HG03159 (cell line): ENCODE results near the gene CEP128.
A peak's percentile ranks its signal among the peaks of the same experiment; 100 is the strongest.

Experiments
- ATAC-seq: cut with Tn5 transposase; IDR thresholded peaks from one replicate; pipeline ENCODE4 v1.9.1; 2021; ENCODE audit warnings: mild to moderate bottlenecking, moderate library complexity; ENCODE audit not compliant: unreplicated experiment

The CEP128 gene

DNA sequence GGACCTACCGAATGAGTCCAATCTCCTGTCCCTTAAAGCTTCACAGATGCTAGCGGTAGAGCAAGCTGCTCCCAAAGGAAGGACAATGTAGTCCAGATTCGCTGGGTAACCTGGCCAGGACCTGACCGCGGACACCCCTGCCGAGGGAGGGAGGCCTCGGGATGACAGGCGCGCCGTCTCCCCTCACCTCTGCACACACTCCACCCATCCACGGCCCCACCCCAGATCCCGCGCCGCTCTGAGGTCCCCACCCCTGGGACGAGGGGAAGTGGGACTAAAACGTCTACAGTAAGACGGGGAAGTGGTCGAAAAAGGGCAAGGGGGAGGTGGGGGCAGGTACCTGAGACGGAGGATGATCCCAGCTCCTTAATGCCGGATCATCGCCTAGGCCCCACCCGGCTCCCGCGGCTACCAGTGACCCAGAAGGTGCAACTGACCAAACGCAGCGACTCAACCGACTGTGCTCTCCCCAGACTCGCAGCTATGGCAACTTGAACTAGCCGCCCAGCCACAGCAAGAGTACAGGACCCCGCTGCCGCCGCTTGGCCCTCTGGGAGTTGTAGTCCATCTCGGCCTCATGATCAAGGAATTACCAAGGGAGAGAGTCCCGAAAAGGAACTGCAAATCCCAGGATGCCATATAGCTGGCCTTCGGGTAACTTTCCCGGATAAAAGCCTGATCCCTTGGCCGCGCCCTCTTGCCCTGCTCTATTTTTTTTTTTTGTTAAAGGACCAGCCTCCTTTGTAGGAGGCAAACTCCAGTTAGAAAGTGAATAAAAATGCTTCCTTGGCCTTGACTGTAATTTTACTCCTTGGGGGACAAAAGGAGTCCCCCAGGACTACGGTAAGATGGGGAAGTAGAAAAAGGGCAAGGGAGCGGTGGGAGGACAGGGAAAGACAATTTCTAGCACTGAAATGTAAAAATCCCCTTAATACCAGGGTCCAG is at the start of gene CEP128:
Gene CEP128 (minus strand): TSS at position 498 of the 945 bp plus-strand sequence.
- ATAC-seq, result peak; percentile 98

DNA sequence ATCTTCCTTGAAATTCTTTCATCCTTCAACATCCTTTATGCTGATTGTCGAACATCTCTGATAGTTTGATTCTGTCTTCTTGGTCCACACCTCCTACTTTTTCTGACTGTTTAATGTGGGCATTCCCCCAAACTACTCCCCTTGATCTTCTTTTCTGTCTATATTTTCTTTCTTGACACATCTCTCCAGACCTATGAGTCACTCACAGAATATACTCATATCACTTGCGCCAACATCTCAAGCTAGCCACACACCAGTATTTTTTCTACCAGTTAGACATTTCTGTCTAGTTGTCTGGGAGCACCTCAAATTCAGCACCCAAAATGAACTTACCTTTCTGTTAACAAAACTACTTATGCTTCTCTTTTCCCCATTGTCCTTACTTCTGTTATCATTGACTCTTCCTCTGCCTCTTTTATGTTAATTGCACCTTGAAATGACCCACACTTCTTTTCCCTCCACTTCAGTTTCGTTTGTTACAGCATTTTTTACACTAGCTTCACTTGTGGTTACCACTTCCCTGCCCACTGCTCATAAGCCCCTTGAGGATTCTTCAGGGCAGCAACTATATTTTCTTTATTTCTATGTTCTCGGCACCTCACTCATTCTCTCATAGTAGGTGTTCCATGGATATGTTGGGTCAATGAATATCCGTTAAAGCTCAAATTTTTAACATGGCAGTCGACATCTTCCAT is 47.3 kb upstream of the CEP128 start:
- peak; percentile 55 for ATAC-seq

DNA sequence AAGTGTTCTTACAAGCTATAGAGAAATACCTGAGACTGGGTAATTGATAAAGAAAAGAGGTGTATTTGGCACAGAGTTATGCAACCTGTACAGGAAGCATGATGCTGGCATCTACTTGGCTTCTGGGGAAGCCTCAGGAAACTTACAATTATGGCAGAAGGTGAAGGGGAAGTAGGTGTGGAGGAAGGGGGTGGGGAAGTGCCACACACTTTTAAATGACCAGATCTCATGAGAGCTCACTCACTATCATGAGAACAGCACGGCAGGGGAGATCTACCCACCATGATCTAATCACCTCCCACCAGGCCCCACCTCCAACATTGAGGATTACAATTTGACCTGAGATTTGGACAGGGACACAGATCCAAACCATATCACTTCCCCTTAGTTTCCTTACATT is 46.7 kb upstream of the CEP128 start:
- ATAC-seq, result no peak

DNA sequence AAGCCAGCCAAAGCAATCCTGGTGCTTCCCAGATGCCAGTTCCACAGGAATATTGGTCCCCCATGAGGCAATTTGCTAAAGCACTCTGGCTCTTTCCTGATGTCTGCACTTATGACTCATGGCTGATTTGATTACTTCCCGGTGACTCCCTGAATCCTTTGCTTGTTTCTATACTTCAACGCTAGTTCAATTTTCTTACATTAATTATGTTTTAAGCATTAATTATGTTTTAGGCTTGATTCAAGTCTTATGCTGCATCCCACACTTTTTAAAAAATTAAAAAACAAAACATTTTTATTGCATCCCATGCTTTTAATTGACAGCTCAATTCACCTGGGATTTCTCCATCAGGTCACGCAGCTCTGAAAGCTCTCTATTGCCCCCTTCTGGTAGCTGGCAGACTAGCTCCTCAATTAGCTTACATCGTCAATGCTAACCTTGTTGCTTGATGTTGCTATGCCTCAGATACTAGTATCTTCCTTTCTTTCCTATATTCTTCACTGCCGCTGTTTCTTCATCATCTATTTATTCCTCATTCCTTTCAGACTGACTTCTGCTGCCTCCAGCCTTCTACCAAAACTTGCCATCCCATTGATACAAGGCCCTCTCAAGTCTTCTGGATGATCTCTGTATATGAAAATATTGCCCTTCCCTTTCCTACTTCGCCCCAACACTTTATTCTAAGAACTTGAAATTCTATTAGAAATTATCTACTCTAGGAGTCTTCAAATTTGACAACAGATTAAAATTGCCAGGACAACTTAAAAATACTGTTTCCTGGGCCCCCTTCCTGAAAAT is 45.9 kb upstream of the CEP128 start:
- peak; percentile 59 for ATAC-seq

DNA sequence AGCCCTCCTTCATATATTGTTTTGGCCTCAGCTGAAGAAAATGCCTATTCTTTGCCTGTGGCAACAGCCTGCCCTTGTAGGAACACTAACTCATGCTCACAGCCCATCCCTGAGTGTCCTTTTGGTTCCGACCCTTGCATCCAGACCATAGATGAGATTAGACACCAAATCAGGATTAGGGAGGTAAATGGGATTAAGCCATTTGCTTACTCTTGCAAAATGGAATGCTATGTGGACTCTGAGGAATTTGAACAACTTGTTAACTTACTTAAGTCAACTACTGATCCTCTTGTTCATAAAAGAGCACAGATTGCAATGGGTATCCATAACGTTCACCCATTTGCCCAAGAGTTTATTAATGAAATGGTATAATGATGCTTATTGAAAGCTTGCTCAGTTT is 41.2 kb upstream of the CEP128 start:
- ATAC-seq, result no peak

DNA sequence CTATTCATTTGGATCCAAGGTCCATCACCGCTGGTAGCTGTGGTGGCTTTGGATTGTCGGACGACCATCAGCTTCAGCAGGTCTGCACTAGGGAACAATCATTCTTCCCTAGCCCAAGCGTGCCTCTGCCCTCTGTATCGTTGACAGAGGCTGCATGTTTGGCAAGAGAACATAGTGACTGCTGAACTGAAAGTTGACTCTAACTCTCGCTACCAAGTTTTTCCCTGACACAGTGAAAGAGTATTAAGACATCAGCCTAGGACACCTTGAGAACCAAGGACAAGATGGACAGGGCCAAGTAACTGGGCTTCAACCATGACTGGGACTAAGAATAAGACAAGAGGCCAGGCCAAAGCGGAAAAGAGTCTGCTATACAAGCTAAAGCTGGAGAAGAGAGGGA is 40.1 kb upstream of the CEP128 start:
- ATAC-seq, result no peak

DNA sequence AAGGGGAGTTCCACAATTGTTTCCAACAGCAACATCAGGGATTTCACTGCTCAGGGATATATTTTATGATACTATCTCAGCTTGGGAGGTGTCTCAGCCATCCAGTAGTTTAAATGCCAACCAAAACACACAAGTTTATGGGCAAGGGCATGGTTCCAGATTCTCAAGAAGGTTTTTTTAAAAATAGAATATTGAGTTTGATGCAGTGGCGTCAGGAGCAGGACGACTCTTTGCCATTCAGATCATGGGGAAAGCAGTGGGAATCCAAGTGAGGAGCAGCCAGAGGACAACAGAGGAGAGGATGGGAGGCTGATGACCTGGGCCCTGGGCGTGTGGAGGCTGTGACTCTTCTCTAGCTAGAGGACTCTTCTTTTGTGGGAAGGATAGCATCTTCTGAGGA is 39.6 kb upstream of the CEP128 start:
- ATAC-seq, result no peak

DNA sequence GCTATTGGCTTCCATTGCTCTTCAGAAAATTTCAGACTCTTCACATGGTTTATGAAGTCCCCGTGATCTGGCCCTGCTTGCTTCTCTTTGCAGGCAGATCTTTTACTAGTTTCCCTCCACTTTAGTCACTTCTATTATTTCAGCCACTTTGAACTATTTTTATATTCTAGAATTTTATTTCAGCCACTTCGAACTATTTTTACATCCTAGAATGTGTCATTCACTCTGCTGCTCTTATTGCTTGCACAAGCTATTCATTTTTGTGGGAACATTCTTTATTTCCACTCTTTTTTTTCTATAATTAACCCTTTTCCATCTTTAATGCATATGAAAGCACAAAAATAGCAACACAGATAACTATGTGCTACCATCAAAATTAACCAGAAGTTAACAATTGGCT is 38.4 kb upstream of the CEP128 start:
- ATAC-seq, result no peak

DNA sequence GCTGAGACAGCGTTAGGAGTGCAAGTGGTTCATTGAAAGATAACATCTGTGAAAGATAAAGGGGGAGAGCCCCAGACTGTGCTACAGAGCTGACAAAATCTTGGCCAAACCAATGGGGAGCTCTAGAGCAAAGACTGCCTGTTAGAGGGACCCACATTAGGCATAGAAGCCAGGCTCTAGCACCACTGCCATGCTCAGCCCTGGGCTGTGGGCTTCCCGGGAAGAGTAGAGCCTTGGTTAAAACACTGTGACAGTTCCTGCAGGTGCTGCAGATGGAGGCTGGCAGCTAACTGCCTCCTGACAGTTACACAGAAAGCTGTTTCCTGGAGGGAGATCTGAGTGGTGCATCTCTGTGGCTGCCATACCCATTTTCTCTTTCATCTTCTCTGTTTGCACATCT is 36.9 kb upstream of the CEP128 start:
- peak; percentile 49 for ATAC-seq

DNA sequence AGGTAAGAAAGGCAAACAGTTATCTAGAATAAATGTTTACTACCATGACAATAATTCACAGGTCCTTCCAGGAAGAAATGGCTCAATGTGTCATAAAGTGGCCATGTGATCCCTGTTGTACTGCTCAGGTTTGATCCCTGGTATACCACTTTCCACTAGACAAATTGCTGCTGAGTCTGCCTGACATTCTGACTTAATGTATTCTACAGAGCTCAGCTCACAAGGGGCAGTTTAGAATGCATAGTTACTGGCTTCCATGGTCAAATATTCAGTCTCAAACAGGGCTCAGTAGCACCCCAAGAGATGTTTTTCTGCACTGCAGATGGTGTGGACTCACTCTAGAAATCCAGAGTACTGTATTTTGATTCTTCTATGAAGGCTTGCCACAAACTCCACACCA is 35.7 kb upstream of the CEP128 start:
- ATAC-seq, result peak; percentile 60

DNA sequence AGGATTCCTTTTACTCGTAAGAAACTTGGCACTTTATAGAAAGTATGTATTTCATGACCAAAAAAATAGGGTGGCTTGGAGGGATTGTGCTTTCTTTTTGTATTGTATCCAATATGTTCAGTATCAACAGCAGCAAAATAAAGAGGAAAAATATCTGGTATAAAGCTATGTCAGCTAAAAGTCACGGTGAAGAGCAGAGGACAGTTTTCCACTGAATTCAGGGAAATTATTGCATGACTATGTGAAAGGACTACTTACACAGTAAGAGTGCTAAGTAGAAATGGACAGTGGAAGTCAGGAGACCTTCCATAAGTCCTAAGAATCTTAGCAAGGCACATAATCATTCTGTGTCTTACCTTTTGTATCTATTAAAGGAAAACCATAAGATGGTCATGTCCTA is 33.1 kb upstream of the CEP128 start:
- ATAC-seq, result no peak

DNA sequence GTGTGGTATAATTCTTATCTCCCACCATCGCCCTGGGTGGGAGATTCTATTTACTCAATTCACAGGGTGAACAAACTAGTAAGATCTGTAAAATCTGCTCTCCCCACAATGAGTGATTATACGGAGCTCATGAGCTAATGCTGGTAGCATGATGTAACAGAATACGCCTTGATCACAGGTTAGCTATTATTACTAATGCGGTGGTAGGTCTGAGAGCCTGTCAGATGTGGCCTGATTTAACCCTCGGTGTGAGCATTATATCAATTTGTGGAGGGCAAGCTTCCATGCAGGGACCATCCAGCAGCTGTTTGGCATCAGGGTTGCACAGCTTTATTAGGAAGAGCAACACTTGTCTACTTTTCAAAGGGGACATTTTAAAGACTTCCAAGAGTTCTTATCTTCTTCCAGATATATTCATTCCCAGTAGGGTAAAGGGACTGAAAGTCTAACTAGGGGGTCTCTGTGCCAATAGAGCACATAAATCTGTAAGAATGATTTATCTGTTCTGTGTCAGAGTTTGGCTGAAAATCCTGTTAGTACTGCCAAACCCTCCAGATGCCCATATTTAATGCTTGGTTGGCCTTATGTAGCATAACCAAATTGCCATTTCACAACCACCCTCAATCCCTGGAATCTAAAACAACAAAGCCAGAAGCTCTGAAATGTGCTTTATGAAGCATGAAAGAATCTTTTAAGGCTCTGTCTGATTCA is 32.5 kb upstream of the CEP128 start:
- ATAC-seq, result no peak

DNA sequence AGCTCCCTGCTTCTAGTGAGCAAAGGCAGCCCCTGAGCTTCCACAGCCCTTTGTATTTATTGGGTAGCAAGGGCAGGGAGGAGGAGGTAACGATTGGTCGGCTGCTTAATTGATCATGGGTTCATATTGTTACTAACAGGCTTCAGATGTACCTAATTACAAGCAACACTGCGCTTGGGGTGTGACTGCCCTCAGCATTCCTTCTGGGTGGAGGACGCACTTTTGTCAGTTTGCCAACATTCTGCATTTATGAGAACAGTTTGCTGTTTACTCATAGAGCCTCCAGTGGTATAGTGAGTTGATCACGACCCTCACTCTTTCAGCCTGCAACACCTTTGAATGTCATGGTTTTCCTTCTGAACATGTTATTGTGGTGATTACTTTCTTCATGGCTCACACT is 23.5 kb upstream of the CEP128 start:
- ATAC-seq, result no peak

DNA sequence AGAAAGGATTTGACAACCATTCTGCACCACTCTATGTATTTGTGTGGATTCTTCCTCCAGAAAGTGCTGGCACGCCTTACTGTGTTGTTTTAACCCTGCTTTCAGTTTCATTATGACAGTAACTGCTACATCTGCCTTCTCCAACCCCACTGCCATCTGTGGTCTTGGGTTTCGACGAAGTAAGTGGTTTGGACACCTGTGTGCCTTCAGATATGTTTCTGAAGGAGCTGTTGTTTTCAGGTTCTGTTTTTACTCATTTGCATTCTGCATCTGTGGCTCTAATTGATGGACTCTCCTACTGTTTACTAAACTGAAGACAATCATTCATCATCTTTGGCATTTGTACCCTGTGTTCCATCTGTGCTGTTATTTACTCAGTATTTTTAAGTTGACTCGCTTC is 18.0 kb upstream of the CEP128 start:
- peak; percentile 99 for ATAC-seq

DNA sequence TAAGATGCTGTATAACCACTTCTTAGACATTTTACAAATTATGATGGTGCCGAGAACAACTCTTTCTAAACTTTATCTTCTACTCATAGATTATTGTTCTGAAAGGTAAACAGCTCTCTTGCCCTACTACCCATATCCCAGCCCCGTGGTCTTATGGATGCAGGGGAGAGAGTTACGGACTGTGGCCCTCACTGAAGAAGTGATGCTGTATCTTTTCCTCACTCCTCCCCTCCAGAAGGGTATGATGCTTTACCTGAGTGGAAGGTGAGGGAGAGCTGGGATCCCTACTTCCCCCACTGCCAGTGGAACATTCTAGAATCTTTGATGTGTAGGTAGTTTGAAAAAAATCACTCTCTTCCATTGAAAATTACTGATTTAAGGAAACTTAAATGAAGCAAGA is 17.4 kb upstream of the CEP128 start:
- no peak for ATAC-seq

DNA sequence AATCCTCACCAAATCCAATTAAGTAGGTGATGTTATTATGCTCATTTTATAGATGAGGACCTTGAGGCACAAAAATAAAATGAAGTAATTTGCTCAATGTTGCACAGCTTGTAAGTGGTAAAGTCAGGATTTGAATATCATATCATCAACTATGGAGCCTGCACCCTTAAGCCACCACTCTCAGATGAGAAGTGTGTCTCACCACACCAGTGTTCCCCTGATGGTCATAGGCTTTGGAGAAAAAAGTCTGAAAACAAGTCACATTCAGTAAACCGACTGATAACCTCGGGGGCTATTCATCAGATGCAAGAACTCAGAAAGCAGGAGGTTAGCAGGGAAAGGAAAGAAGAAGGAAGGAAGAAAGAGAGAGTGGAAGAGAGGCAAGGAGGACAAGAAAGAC is 16.7 kb upstream of the CEP128 start:
- ATAC-seq, result no peak

DNA sequence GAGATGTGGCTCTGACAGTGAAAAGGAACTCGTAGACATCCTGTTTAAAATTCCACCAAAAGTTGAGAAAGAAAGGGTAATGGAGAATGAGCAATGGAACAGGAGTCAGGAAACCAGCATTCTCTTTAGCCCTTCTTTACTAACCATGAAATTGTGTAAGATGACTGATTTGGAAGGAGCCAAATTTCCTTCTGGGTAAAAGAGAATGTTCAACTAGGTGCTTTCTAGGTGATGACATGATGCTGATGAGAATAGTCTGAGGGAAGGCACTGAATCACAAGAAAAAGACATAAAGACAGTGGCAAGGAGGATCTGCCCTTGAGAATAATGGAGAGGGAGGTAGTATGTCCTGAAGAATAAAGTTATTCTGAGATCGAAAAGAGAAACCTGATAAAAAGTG is 16.1 kb upstream of the CEP128 start:
- ATAC-seq, result no peak

DNA sequence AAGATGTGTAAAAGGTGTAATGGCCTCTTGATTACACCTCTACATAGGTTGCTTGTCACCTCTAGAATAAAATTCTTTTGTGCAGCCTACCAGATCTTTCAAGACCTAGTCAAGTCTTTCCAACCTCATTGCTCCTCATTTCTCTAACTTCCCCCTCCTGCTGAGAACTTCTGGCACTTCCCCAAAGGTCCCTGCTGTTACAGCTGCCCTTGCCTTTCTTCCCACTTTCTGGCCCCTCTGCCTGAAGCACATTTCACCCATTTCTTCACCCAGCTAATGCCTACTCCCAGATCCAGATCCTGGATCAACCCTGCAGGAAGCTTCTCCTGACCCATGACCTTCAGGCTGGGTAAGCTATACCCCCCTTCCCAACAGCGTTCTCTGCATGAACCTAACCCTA is 15.4 kb upstream of the CEP128 start:
- ATAC-seq, result no peak

DNA sequence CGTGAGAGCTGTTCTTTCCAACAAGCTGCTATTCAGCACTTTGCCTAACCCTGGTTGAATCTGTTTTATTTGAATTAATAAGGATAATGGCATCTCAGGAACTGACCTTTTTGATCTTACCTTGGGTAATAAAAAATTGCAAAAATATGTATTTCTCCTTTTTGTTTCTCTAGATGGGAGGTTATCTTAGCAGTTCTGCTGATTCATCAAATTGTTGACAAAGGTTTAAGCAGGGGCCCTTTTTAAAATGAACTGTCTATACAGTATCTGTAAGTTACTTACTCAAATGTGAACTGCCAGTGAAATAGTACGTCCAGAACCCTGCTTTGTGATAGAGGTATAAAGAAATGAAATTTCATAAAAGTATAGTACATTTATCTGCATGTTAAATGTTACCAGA is 14.6 kb upstream of the CEP128 start:
- no peak for ATAC-seq

DNA sequence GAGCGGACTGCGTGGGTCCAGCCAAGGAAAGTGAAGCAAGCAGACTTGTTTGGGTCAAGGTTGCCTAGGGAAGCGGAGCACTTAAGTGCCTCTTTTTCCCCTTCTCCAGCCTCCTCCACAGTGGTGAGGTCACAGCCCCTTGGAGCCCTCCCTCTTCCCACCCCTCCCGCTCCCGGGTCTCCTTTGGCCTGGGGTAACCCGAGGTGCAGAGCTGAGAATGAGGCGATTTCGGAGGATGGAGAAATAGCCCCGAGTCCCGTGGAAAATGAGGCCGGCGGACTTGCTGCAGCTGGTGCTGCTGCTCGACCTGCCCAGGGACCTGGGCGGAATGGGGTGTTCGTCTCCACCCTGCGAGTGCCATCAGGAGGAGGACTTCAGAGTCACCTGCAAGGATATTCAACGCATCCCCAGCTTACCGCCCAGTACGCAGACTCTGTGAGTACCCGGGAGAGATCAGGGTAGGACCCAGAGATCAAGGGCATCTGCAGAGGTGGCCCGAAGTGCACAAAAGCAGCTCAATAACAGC is 13.9 kb upstream of the CEP128 start, which contains the start of gene TSHR:
Gene TSHR (plus strand): TSS at position 206 of the 526 bp plus-strand sequence. CDS start 60 bp downstream, at position 266.
- no peak for ATAC-seq
